HL-60 (cell line): ENCODE measurements around the gene ZNF808.

Experiments
- CTCF ChIP-seq: IDR thresholded peaks from one replicate; pipeline ENCODE4 v1.5.1; 2011; ENCODE audit warnings: low read length, control low read depth, inconsistent platforms; ENCODE audit not compliant: insufficient read depth
- GABPA ChIP-seq: IDR thresholded peaks from 2 replicates; pipeline ENCODE4 v1.6.1; 2012; ENCODE audit warnings: low read depth
- POLR2AphosphoS5 ChIP-seq: IDR thresholded peaks from 2 replicates; pipeline ENCODE4 v1.6.1; 2012; ENCODE audit warnings: low read depth
- REST ChIP-seq: IDR thresholded peaks from 2 replicates; pipeline ENCODE4 v1.6.1; 2012; ENCODE audit warnings: low read depth; ENCODE audit not compliant: insufficient replicate concordance

GRCh38 chr19:52516191-52516590 lies 11.3 kb upstream of the ZNF808 start:
- TF ChIP-seq CTCF (no peak), POLR2AphosphoS5 (no peak), GABPA (no peak), REST (no peak)
